Activated CD4-positive, alpha-beta T cell treated with anti-CD3 and anti-CD28 coated beads, Interleukin-2, amount 50 U/mL, for 4 hours (primary cell): ENCODE measurements around the gene HLA-DMB.

Experiments used
- DNase-seq, 2 experiments: peaks; one replicate each; pipeline ENCODE4 v3.0.0-alpha.2; 2020

The HLA-DMB gene

GRCh38 chr6:32971581-32972352 lies 30.9 kb upstream of the HLA-DMB start:
- peak; percentile 99 for DNase-seq

DNA sequence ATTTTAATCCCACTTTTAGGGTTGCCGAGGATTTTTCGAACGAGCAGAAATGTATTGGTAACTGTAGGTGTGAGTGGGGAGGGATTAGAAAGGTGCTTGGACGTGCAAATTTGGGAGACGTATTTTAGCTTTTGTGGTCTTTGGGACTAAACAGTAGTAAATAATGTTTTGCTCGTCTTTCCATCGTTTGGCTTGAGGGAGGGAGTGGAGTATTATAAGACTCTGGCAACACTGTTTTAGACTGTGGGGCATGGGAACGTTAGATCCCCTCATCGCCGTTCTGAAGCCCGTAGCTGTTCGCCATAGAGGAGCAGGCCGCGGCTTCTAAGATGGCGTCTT lies 30.4 kb upstream of the HLA-DMB start:
- DNase-seq: no peak

- DNase-seq: peak; percentile 70 to 76
These were observed 29.8 kb upstream of the HLA-DMB start for GRCh38 chr6:32970413-32971241.

DNA sequence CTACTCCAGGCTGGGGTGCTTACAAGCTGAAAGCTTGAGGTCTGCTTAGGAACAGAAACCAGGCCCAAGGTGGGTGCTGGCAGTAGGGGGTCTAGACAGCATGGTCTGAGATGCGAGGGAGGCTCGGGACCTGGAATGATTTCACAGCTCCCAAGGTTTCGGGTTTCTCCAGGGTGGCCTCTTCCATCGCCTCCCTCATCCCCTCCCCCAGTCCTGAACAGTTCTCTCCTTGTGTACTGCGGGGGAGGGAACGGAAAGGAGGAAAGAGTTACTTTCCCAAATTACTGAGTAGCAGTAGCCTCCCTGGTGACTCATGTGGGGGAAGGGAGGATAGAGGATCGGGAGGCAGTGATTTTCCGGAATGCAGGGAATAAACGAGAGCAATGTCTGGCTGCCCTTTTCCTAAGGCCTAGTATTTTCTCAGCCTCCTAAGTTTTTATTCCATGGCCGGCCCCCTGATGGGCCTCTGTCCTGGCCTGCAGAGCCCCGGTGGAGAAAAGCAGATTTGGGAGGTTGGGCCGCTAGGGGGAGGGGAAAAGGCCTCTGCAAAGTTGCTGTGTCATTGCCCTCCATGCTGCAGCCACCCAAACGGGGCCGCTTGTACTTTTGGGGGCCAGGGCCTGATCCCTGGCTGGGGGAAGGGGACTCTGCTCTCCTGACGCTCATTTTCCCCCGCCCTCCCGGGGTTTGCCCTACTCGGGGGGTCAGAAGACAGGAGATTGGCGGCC lies 29.0 kb upstream of the HLA-DMB start:
- peak; percentile 63 to 64 for DNase-seq

GRCh38 chr6:32968867-32969684 lies 28.2 kb upstream of the HLA-DMB start:
- DNase-seq: peak in 1 of 2 experiments; percentile 72

DNA sequence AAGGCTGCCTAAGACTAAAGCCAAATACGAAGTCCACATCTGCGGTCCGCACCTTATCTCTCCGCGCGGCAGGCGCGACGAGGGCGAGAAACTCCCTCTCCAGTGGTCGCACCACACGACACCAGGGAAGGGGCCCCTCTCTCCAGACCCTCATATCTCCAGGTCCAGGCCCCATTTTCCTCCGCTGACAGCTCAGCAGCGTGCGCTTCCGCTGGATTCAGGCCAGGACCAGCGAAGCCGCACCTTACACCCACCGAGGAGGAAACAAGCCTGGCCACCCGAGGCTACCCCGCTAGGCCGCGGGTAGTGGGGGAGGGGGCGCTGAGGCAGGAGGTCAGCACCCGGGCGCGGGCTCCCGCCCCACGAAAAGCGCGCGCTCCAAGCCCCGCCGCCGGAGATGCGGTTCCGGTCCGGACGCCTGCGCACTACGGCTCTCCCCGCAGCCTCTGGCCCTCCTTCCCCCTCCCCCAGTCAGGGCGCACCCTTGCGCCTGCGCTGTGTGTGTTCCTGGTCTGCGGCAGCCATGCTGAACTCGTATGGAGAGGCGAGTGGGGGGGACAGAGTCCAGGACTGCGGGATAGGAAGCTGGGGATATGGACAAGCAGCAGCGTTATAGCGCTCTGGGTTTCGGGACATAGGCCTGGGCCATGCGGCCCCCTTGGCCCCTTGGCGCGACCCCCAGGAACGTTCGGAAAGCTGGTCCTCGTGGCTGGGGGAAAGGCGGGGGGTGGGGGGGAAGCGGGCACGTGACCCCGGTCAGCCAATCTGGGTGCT lies 27.5 kb upstream of the HLA-DMB start, which contains the start of gene BRD2:
TSS of gene BRD2 (plus strand) at position 502 of the 774 bp plus-strand sequence. CDS start 4,305 bp downstream, outside the sequence.
- peak; percentile 94 for DNase-seq

DNA sequence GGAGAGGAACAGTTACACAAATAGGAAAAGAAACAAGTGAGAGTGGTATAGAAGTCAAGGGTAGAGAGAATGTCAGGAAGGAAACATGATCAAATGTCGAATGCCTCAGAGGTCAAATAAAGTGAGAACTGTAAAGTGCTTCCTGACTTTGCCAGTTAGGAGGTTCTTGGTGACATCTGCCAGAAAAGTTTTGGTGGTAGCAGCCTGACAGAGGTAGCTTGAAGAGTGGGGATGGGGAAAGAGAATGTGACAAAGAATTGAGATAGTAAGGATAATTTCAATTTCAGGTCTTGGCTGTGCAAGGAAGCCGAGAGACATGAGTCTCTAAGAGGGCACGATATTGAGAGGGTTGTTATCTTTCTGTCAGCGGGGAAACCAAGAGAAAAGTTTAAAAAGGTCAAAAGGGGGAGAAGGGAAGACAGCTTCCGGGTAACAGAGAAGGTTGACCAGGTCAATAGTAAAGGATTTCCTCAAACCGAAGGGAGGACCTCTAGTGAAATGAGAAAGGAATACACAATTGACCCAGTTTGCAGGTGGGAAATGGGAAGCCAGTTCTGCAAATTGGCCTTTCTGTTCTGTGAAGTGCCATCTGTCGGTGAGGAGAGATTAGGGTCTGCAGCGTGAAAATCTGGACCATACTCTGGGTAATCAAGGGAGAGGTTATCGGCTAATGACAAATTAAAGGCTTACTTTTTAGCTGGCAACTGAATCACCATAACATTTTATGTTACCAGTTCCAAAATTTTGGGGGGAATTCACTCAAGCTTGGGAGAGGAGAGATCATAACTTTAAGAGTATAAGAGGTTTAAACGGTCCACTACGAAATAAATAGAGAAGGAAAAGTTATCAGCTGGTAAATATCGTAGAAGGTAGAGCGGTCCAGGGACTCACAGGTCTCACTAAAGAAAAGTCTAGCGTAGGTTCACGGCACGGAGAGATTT lies 26.6 kb upstream of the HLA-DMB start:
- DNase-seq: no peak

DNA sequence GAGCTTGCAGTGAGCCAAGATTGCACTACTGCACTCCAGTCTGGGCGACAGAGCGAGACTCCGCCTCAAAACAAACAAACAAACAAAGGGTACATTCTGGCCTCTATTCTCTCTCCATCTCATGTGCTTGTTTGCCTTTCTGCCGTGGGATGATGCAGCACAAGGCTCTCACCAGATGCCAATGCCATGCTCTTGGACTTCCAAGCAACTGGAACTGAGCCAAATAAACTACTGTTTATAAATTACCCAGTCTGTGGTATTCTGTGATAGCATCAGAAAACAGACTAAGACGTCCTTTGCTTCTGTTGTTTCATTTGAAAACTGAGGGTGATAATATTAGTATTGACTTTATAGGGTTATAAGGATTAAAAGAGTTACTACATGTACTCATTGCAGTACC lies 23.9 kb upstream of the HLA-DMB start:
- DNase-seq: no peak

DNA sequence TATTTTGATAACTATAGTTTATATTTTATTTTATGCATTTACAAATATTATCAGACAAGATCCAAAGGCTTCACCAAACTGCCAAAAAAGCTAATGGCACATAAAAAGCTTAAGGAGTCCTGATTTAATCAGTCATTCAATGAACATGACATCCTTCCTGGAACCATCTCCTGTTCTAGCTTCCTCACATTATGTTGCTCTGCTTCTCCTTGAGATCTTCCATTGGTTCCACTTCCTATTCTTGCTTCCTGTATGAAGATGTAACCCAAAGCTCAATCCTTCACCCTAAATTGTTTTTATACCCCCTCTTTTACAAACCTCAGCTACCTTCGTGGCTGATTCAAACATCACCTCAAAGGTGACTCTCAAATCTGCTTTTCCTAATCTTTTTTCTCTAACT lies 23.0 kb upstream of the HLA-DMB start:
- no peak for DNase-seq

DNA sequence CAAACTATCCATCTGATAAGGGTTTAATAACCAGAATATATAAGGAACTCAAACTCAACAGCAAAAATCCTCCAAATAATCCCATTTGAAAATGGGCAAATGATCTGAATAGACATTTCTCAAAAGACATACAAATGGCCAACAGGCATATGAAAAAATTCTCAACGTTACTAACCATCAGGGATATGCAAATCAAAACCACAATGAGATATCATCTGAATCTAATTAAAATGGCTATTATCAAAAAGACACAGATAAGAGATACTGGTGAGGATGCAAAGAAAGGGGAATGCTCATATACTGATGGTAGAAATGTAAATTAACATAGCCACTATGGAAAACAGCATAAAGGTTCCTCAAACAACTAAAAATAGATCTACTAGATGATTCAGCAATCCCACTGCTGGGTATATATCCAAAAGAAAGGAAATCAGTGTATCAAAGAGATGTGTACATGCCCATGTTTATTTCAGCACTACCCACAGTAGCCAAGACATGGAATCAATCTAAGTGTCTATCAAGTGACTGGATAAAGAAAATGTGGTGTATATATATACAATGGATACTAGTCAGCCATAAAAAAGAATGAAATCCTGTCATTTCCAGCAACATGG lies 21.5 kb upstream of the HLA-DMB start:
- no peak for DNase-seq

DNA sequence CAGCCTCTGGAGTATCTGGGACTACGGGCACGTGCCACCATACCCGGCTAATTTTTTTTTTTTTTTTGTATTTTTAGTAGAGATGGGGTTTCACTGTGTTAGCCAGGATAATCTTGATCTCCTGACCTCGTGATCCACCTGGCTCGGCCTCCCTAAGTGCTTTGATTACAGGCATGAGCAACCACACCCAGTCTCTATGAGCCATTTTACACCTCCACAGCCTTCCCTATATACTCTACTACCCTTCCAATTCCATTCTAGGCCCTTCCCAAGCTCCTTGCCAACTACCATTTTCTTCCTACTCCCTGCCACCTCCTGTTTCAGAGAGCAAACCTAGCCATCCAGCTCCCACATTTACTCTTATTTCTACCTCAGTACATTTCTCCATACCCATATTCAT lies 19.7 kb upstream of the HLA-DMB start:
- DNase-seq: no peak

- no peak for DNase-seq
These were observed 15.3 kb upstream of the HLA-DMB start for GRCh38 chr6:32956176-32956575.

DNA sequence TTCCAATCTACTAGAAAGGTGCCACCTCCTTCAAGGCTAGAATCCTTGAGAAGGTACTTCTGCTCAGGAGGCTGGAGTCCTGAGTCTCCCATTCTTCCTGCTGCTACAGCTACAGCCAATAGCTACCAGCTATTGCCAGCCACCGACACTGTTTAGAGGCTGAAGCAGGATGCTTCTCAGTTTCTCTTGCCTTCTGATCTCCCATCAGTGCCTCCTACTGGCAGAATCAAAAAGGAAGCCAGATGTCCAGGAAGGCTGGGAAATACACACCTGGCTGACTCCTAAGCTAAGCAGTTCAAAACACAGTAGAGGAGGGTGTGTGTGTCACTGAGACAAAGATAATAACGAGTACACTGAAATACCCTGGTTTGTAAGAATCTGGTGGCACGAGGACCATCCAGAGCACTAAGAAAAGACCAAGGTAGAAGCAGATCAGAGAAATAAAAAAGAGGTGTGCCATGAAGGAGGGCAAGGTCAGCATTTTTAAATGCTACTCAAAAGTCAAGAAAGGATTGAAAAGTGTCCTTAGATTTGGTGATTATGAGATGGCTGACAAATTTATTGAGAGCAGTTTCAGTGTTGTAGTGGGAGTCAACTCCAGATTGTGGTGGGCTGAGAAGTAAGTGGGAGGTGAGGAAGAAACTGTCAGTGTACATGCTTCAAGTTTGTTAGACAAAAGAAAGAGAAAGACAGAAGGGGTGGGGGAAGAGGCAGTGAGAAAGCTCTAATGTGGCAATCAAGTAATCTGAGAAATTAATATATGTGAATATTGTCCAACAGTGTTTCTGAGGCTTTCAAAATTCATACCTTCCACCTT lies 14.4 kb upstream of the HLA-DMB start:
- DNase-seq: no peak

GRCh38 chr6:32954267-32954666 lies 13.4 kb upstream of the HLA-DMB start:
- no peak for DNase-seq

DNA sequence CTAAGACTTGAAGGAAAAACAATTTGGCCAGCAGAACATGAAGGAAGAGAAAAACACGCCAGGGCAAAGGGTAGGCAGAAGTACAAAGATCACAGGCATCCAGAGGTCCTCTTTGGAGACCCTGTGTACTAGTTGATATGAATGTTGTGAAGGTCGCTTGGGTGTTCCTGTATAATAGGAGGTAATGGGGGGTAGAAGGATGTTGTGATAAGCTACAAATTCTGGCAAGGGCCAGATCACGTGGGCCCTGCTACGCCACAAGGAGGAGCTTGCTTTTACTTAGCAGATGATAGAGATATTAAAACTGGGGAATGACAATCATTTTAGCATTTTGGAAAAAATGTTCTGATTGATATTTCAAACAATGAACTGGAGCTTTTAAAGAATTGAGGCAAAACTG lies 12.9 kb upstream of the HLA-DMB start:
- no peak for DNase-seq

DNA sequence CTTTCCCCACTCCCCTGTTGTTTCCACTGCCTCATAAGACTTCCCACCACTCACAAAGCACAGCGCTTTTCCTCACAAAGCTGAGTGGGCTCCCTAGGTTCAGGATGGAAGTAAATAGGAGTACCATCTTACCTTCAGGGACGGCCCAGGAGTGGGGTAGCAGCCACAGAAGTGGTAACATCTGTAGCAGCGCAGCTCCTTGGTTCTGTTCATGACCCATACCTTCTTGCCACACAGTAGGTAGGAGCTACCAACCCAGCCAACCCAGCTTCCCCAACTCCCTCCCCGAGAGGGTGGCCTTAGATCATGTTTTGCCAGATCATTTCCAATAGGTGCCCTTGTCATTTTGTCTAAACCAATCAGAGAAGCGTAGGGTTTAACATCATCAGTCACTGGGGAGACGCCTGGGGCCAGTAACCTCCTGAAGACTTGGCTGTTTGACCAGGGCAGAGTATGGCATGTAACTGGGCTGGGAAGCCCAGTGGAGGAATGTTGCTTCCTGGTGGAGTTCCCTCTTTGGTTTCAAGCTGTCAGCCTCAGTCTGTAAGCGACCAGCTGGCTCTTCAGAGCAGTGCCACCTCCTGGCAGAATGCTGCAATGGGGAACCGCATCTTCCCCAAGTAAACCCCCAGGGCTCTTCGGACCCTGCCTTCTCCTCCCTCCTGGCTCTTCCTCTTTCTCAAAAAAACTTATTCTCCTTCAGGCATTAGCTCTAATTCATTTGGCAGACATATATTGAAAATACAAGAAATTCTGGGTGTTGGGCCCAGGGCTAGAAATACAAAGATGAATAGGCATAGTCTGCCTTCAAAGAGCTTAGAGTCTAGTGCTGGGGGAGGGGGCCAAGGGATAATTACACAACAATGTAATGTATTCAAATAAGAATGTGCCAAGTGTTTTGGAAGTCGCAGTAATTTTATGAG lies 12.2 kb upstream of the HLA-DMB start, which contains the start of gene HLA-DMA:
TSS of gene HLA-DMA (minus strand) at position 281 of the 923 bp plus-strand sequence. CDS start at position 220, 61 bp downstream.
- DNase-seq: peak; percentile 67 to 70

GRCh38 chr6:32950449-32950848 lies 9.6 kb upstream of the HLA-DMB start:
- DNase-seq: no peak

GRCh38 chr6:32950010-32950409 lies 9.2 kb upstream of the HLA-DMB start:
- no peak for DNase-seq
